K562 (cell line): ENCODE measurements around the gene TMEM95.

Experiments used
- CEBPB ChIP-seq: fragments of 450-650 bp; IDR thresholded peaks from 2 replicates; pipeline ENCODE4 v1.6.1; 2016; ENCODE audit warnings: missing genetic modification characterization, missing compliant biosample characterization
- CTCF ChIP-seq, 3 experiments: IDR thresholded peaks in 2 of 3; conservative IDR thresholded peaks in 1 of 3; 2 replicates each; pipeline ENCODE4 v1.5.1; 2011 to 2012; ENCODE audit warnings: low read length in 3 of 3, mild to moderate bottlenecking in 3 of 3, control low read depth in 2 of 3, improper control_type of control experiment in 1 of 3, inconsistent platforms in 1 of 3, low read depth in 1 of 3, mixed read lengths in 1 of 3, moderate library complexity in 1 of 3; ENCODE audit not compliant: insufficient read depth in 2 of 3
- CTCFL ChIP-seq: IDR thresholded peaks from 2 replicates; pipeline ENCODE4 v1.6.1; 2011; ENCODE audit warnings: borderline replicate concordance, low read depth, mild to moderate bottlenecking, moderate library complexity, low read length; ENCODE audit not compliant: insufficient read depth, poor library complexity, severe bottlenecking
- DNMT1 ChIP-seq: fragments of 450-650 bp; IDR thresholded peaks from 2 replicates; pipeline ENCODE4 v1.6.1; 2016; ENCODE audit warnings: antibody characterized with exemption, mild to moderate bottlenecking
- EZH2 ChIP-seq: IDR thresholded peaks from 2 replicates; pipeline ENCODE4 v1.6.1; 2012; ENCODE audit warnings: low read depth, mild to moderate bottlenecking, inconsistent platforms, low read length, borderline replicate concordance
- FOXA1 ChIP-seq: fragments of 450-650 bp; IDR thresholded peaks from 2 replicates; pipeline ENCODE4 v1.6.1; 2016; ENCODE audit warnings: mild to moderate bottlenecking, borderline replicate concordance
- POLR2A ChIP-seq: fragments of 450-650 bp; conservative IDR thresholded peaks from 2 replicates; pipeline ENCODE4 v1.6.1; 2016
- SMAD4 ChIP-seq: fragments of 250-450 bp; sonication (Bioruptor Pico); conservative IDR thresholded peaks from 2 replicates; pipeline ENCODE4 v1.8.0; 2021; ENCODE audit warnings: inconsistent platforms, mild to moderate bottlenecking, moderate library complexity
- TCF7L2 ChIP-seq: fragments of 150-350 bp; IDR thresholded peaks from 2 replicates; pipeline ENCODE4 v1.6.1; 2016; ENCODE audit warnings: low read depth, mild to moderate bottlenecking, low read length, moderate library complexity
- ZNF165 ChIP-seq: fragments of 250-450 bp; sonication (Bioruptor Pico); IDR thresholded peaks from 2 replicates; pipeline ENCODE4 v1.4.0; 2020; ENCODE audit warnings: borderline replicate concordance
- ZNF212 ChIP-seq: fragments of 450-650 bp; formaldehyde crosslinking; IDR thresholded peaks from 2 replicates; pipeline ENCODE4 v1.4.0; 2020; ENCODE audit warnings: mild to moderate bottlenecking
- ZNF253 ChIP-seq: fragments of 250-450 bp; sonication (Bioruptor Pico); conservative IDR thresholded peaks from 2 replicates; pipeline ENCODE4 v1.6.1; 2021; ENCODE audit warnings: mild to moderate bottlenecking
- ZNF764 ChIP-seq: fragments of 250-450 bp; sonication (Bioruptor Pico); IDR thresholded peaks from 2 replicates; pipeline ENCODE4 v1.4.0; 2020; ENCODE audit warnings: low read depth, mild to moderate bottlenecking, moderate library complexity

DNA sequence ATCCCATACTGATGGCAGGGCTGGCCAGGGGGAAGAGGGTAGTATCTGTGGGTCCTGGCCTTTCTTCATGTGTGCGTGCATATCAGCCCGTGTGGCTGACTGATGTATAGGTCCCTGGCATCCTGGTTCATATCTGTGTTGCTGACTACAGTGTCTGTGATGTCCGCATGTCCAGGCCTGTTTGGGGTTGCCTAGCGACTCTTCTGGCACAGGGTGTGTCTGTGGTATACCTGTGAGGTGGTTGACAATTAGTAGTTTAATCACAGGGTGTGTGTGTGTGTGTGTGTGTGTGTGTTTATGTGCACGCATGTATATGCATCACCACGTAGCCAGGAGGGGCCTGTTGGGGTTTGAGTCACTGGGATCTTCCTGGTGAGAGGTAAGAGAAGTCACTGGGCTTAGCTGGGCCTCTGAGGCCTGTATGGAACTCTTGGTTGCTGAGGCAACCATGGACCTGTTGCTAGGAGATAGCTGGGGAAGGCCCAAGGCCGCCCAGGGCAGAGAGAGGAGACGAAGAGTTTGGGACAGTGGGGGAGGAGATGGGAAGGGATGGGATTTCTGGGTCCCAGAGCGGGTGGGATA is 603 bp upstream of the TMEM95 start:
- TF ChIP-seq ZNF253 (no peak), ZNF165 (CRISPR knock-in tag) (no peak), EZH2 (no peak), CEBPB (tag) (no peak), POLR2A (no peak), SMAD4 (CRISPR knock-in tag) (no peak), CTCF (IDR thresholded peaks at IDR 0.05 in 2 of 3, conservative IDR thresholded peaks at IDR 0.05 in 1 of 3; ENCODE audit: insufficient read depth in 2 of 3, low read depth in 1 of 3, low read length in 3 of 3) (no peak), TCF7L2 (no peak), FOXA1 (no peak), CTCFL (no peak), ZNF212 (CRISPR knock-in tag) (no peak), ZNF764 (CRISPR knock-in tag) (no peak), DNMT1 (no peak)
